IMR-90 (cell line): Measurements from ENCODE around the gene BBIP1. TPM values are rescaled to one million over a fixed set of nuclear protein-coding genes. Genes with fewer than 3 reads are reported as not detected.

Experiments
- ATAC-seq: fragments of 200-7000 bp; cut with Tn5 transposase; 2 replicates; pipeline ENCODE4 v1.9.1; 2020; ENCODE audit warnings: low read depth, mild to moderate bottlenecking, moderate library complexity
- BruUV-seq: library from RNA; stranded (reverse); fragments of 400-500 nt; replicated peaks from 2 replicates; lab custom pipeline; 2021; lab: Mats Ljungman, UMichigan
- CTCF ChIA-PET: fragments of 300-600 bp; formaldehyde crosslinking; extraction: SDS; loops from one replicate; lab custom pipeline; 2021; ENCODE audit warnings: antibody characterized with exemption; lab: Yijun Ruan, JAX
- POLR2A ChIA-PET: fragments of 300-600 bp; sonication (Branson Sonifier 250); formaldehyde crosslinking; loops from one replicate; lab custom pipeline; 2022; ENCODE audit warnings: antibody characterized with exemption; ENCODE audit not compliant: unreplicated experiment; lab: Charles Lee
- DNase-seq: peaks from one replicate; pipeline ENCODE4 v3.0.0; 2013
- H2AFZ ChIP-seq: replicated peaks from 2 replicates; pipeline ENCODE3; 2013; ENCODE audit warnings: low read length, mild to moderate bottlenecking; ENCODE audit not compliant: poor library complexity
- H2AK5ac ChIP-seq: 2 replicates; pipeline ENCODE4 v1.6.1; 2013; ENCODE audit warnings: low read depth, low read length, inconsistent platforms
- H2AK9ac ChIP-seq: replicated peaks from 2 replicates; pipeline ENCODE3; 2013; ENCODE audit warnings: mild to moderate bottlenecking, low read depth, low read length, moderate library complexity; ENCODE audit not compliant: poor library complexity
- H2BK120ac ChIP-seq: 2 replicates; pipeline ENCODE4 v1.6.1; 2013; ENCODE audit warnings: low read depth, low read length, inconsistent platforms
- H2BK15ac ChIP-seq: 3 replicates; pipeline ENCODE4 v1.6.1; 2013; ENCODE audit warnings: low read depth, low read length, inconsistent platforms
- H2BK20ac ChIP-seq: 2 replicates; pipeline ENCODE4 v1.6.1; 2013; ENCODE audit warnings: low read depth, mild to moderate bottlenecking, inconsistent platforms, low read length, moderate library complexity
- H2BK5ac ChIP-seq: 2 replicates; pipeline ENCODE4 v1.6.1; 2013; ENCODE audit warnings: mild to moderate bottlenecking, low read depth, low read length, inconsistent platforms; ENCODE audit not compliant: poor library complexity, severe bottlenecking
- H3K14ac ChIP-seq: replicated peaks from 2 replicates; pipeline ENCODE4 v1.6.1; 2013; ENCODE audit warnings: low read depth, low read length, inconsistent platforms
- H3K18ac ChIP-seq: 2 replicates; pipeline ENCODE4 v1.6.1; 2013; ENCODE audit warnings: low read depth, low read length, control low read depth
- H3K23ac ChIP-seq: 2 replicates; pipeline ENCODE4 v1.6.1; 2013; ENCODE audit warnings: low read depth, low read length, inconsistent platforms
- H3K27ac ChIP-seq: 2 replicates; pipeline ENCODE4 v1.5.1; 2013; ENCODE audit warnings: mild to moderate bottlenecking, control low read depth, low read length; ENCODE audit not compliant: insufficient read depth
- H3K27me3 ChIP-seq: 2 replicates; pipeline ENCODE4 v1.6.1; 2013; ENCODE audit warnings: low read length; ENCODE audit not compliant: control insufficient read depth, insufficient read depth
- H3K36me3 ChIP-seq: 2 replicates; pipeline ENCODE4 v1.6.1; 2013; ENCODE audit warnings: low read length, mixed read lengths; ENCODE audit not compliant: control insufficient read depth, insufficient read depth
- H3K4ac ChIP-seq: 2 replicates; pipeline ENCODE4 v1.6.1; 2013; ENCODE audit warnings: low read depth, low read length, inconsistent platforms
- H3K4me1 ChIP-seq: 2 replicates; pipeline ENCODE4 v1.6.1; 2013; ENCODE audit warnings: low read length, mixed read lengths; ENCODE audit not compliant: control insufficient read depth, insufficient read depth
- H3K4me2 ChIP-seq: 2 replicates; pipeline ENCODE4 v1.6.1; 2013; ENCODE audit warnings: low read depth, mild to moderate bottlenecking, control low read depth, low read length, moderate library complexity
- H3K4me3 ChIP-seq: 2 replicates; pipeline ENCODE4 v1.5.1; 2013; ENCODE audit warnings: low read depth, mild to moderate bottlenecking, control low read depth, low read length, moderate library complexity; ENCODE audit not compliant: insufficient read depth
- H3K56ac ChIP-seq: 2 replicates; pipeline ENCODE4 v1.6.1; 2013; ENCODE audit warnings: low read length, inconsistent platforms; ENCODE audit not compliant: insufficient read depth; ENCODE audit errors: extremely low read depth
- H3K79me1 ChIP-seq, 2 experiments: 2 replicates each; pipeline ENCODE4 v1.6.1; 2013; ENCODE audit warnings: low read length in 2 of 2, inconsistent platforms in 1 of 2, low read depth in 1 of 2
- H3K9ac ChIP-seq: 2 replicates; pipeline ENCODE4 v1.6.1; 2013; ENCODE audit warnings: low read depth, low read length, control low read depth
- H3K9me1 ChIP-seq: 2 replicates; pipeline ENCODE4 v1.6.1; 2013; ENCODE audit warnings: low read length, inconsistent platforms; ENCODE audit not compliant: insufficient read depth
- H3K9me3 ChIP-seq: 2 replicates; pipeline ENCODE4 v1.6.1; 2013; ENCODE audit warnings: low read length; ENCODE audit not compliant: control insufficient read depth, insufficient read depth
- H4K20me1 ChIP-seq: 2 replicates; pipeline ENCODE4 v1.6.1; 2013; ENCODE audit warnings: low read length, inconsistent platforms; ENCODE audit not compliant: insufficient read depth
- H4K5ac ChIP-seq: 2 replicates; pipeline ENCODE4 v1.6.1; 2013; ENCODE audit warnings: mild to moderate bottlenecking, low read depth, low read length, control low read depth
- H4K8ac ChIP-seq, 2 experiments: 2 replicates each; pipeline ENCODE4 v1.6.1; 2013; ENCODE audit warnings: low read depth in 2 of 2, low read length in 2 of 2, control low read depth in 1 of 2, inconsistent platforms in 1 of 2
- H4K91ac ChIP-seq: 2 replicates; pipeline ENCODE4 v1.6.1; 2013; ENCODE audit warnings: low read depth, low read length, inconsistent platforms; ENCODE audit not compliant: insufficient read depth
- BHLHE40 ChIP-seq: fragments of 150-350 bp; IDR thresholded peaks from 2 replicates; pipeline ENCODE4 v1.6.1; 2016; ENCODE audit warnings: mild to moderate bottlenecking, low read depth, low read length
- CEBPB ChIP-seq: IDR thresholded peaks from 2 replicates; pipeline ENCODE4 v1.6.1; 2012; ENCODE audit warnings: low read depth, low read length, improper control_type of control experiment
- CHD1 ChIP-seq: IDR thresholded peaks from 2 replicates; pipeline ENCODE4 v1.6.1; 2012; ENCODE audit warnings: low read depth, low read length, improper control_type of control experiment
- FOS ChIP-seq: fragments of 150-350 bp; IDR thresholded peaks from 2 replicates; pipeline ENCODE4 v1.6.1; 2016; ENCODE audit warnings: low read depth, low read length
- MAFK ChIP-seq: IDR thresholded peaks from 2 replicates; pipeline ENCODE4 v1.6.1; 2012; ENCODE audit warnings: low read depth, low read length, improper control_type of control experiment
- MAZ ChIP-seq: IDR thresholded peaks from 2 replicates; pipeline ENCODE4 v1.6.1; 2012; ENCODE audit warnings: low read depth, mild to moderate bottlenecking, low read length, improper control_type of control experiment, moderate library complexity, borderline replicate concordance
- MXI1 ChIP-seq: IDR thresholded peaks from 2 replicates; pipeline ENCODE4 v1.6.1; 2012; ENCODE audit warnings: low read depth, mild to moderate bottlenecking, low read length, moderate library complexity, borderline replicate concordance
- NFE2L2 ChIP-seq: fragments of 150-350 bp; IDR thresholded peaks from 2 replicates; pipeline ENCODE4 v1.6.1; 2016; ENCODE audit warnings: low read depth, mild to moderate bottlenecking, low read length
- POLR2A ChIP-seq: IDR thresholded peaks from 2 replicates; pipeline ENCODE4 v1.6.1; 2012; ENCODE audit warnings: mild to moderate bottlenecking, low read depth, low read length
- RAD21 ChIP-seq: IDR thresholded peaks from 2 replicates; pipeline ENCODE4 v1.6.1; 2012; ENCODE audit warnings: low read length, improper control_type of control experiment
- RCOR1 ChIP-seq: IDR thresholded peaks from 2 replicates; pipeline ENCODE4 v1.6.1; 2012; ENCODE audit warnings: mild to moderate bottlenecking, low read length, improper control_type of control experiment; ENCODE audit not compliant: insufficient replicate concordance
- RFX5 ChIP-seq: IDR thresholded peaks from 2 replicates; pipeline ENCODE4 v1.8.0; 2012; ENCODE audit warnings: low read depth, mild to moderate bottlenecking, low read length, moderate library complexity
- SMC3 ChIP-seq: fragments of 150-350 bp; IDR thresholded peaks from 2 replicates; pipeline ENCODE4 v1.6.1; 2016; ENCODE audit warnings: low read depth, mild to moderate bottlenecking, antibody characterized with exemption, low read length, moderate library complexity
- WGBS, 2 experiments: methylation state at CpG; one replicate each; pipeline versions ENCODE4 v1.1.5 to v1.1.7; 2013; ENCODE audit warnings: missing lambda C conversion rate in 2 of 2; ENCODE audit not compliant: insufficient read length in 1 of 2; ENCODE audit errors: extremely low coverage in 2 of 2; 5-methylcytosine and 5-hydroxymethylcytosine counted together
- dilution Hi-C: fragments of 300-500 bp; cut with HindIII; formaldehyde crosslinking; loops from one replicate; pipeline ENCODE4 v1.14.3; 2018; ENCODE audit warnings: low sequenced_read_pairs; ENCODE audit not compliant: unreplicated experiment
- in situ Hi-C: fragments of 300-500 bp; cut with MboI; formaldehyde crosslinking; loops from 3 replicates; pipeline ENCODE4 v1.14.3; 2019; ENCODE audit warnings: low sequenced_read_pairs, inconsistent platforms, mixed read lengths
- intact Hi-C: fragments of 100-400 bp; cut with micrococcal nuclease; formaldehyde crosslinking; loops from 2 replicates; pipeline ENCODE4 v1.10.0; 2022
- polyA plus RNA-seq, 3 experiments: library from polyadenylated mRNA; depleted of rRNA; stranded (reverse); fragments of >200 nt; gene quantifications; 2 replicates each; pipeline ENCODE4 v1.2.3, GENCODE V29; 2012; ENCODE audit warnings: low replicate concordance in 1 of 3
- total RNA-seq: library from RNA; depleted of rRNA; stranded (reverse); fragments of >200 nt; gene quantifications from 2 replicates; pipeline ENCODE4 v1.2.3, GENCODE V29; 2012
- TF ChIP-seq, protein P1 (sequence below): fragments of 150-350 bp; IDR thresholded peaks from 2 replicates; pipeline ENCODE4 v1.6.1; 2016; ENCODE audit warnings: low read depth, mild to moderate bottlenecking, low read length, moderate library complexity, borderline replicate concordance
- TF ChIP-seq, protein P2 (sequence below): conservative IDR thresholded peaks from 2 replicates; pipeline ENCODE4 v1.5.1; 2012; ENCODE audit warnings: mild to moderate bottlenecking, low read depth, low read length, improper control_type of control experiment
- TF ChIP-seq, protein P3 (sequence below): fragments of 150-350 bp; IDR thresholded peaks from 2 replicates; pipeline ENCODE4 v1.6.1; 2017; ENCODE audit warnings: mild to moderate bottlenecking, antibody characterized with exemption, low read length, low read depth

BBIP1 gene
- total and polyA plus RNA-seq, 2 of the 4 experiments (the other 2 are of a cell fraction): 17.4 to 19.9 TPM

DNA sequence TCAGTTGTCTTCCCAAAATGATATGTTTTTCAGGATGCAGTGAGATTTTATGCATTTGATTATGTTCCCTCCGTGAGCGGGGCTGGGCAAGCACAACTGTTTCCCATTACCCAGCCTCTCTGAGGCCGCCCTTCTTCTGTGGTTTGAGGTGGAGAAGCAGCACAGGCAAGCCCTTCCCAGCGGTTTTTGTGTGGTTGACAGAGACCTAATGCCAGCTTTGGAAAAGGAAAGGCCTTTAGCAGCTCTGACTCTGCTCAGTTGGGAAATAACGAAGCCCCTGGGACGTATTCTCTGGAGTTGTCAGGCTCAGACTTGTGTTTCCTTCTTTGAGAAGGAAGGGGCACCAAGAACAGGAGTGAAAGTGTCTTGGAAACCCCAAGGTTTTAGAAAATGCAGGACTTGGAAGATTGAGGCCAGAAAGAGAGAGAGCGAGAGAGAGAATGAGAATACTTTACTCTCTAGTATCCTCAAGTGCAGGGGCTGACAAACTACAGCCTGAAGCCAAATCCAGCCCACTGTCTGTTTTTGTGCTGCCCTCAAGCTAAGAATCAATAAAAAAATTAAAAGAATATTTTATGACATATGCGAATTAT lies 67.9 kb downstream of the BBIP1 start:
- TF ChIP-seq, protein P1, sequence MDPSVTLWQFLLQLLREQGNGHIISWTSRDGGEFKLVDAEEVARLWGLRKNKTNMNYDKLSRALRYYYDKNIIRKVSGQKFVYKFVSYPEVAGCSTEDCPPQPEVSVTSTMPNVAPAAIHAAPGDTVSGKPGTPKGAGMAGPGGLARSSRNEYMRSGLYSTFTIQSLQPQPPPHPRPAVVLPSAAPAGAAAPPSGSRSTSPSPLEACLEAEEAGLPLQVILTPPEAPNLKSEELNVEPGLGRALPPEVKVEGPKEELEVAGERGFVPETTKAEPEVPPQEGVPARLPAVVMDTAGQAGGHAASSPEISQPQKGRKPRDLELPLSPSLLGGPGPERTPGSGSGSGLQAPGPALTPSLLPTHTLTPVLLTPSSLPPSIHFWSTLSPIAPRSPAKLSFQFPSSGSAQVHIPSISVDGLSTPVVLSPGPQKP: no peak
- TF ChIP-seq MXI1 (no peak), RCOR1 (no peak), MAZ (no peak), NFE2L2 (no peak), POLR2A (no peak), SMC3 (no peak), RFX5 (no peak), CEBPB (no peak), BHLHE40 (no peak), FOS (no peak), MAFK (no peak), RAD21 (no peak), CHD1 (no peak)
- TF ChIP-seq, protein P2, sequence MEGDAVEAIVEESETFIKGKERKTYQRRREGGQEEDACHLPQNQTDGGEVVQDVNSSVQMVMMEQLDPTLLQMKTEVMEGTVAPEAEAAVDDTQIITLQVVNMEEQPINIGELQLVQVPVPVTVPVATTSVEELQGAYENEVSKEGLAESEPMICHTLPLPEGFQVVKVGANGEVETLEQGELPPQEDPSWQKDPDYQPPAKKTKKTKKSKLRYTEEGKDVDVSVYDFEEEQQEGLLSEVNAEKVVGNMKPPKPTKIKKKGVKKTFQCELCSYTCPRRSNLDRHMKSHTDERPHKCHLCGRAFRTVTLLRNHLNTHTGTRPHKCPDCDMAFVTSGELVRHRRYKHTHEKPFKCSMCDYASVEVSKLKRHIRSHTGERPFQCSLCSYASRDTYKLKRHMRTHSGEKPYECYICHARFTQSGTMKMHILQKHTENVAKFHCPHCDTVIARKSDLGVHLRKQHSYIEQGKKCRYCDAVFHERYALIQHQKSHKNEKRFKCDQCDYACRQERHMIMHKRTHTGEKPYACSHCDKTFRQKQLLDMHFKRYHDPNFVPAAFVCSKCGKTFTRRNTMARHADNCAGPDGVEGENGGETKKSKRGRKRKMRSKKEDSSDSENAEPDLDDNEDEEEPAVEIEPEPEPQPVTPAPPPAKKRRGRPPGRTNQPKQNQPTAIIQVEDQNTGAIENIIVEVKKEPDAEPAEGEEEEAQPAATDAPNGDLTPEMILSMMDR: no peak
- TF ChIP-seq, protein P3, sequence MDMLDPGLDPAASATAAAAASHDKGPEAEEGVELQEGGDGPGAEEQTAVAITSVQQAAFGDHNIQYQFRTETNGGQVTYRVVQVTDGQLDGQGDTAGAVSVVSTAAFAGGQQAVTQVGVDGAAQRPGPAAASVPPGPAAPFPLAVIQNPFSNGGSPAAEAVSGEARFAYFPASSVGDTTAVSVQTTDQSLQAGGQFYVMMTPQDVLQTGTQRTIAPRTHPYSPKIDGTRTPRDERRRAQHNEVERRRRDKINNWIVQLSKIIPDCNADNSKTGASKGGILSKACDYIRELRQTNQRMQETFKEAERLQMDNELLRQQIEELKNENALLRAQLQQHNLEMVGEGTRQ: no peak
- BruUV-seq: no TSS peak
- Histone ChIP-seq H3K4me2 (no peak overlapping the region), H2BK20ac (no peak overlapping the region), H2AFZ (no peak overlapping the region), H3K4ac (no peak overlapping the region), H2AK9ac (no peak overlapping the region), H2BK15ac (no peak overlapping the region), H3K56ac (no peak overlapping the region), H3K9me3 (no peaks in the 10 kb centered on the region), H3K9ac (no peak overlapping the region), H4K8ac (no peak overlapping the region), H3K23ac (no peak overlapping the region), H4K91ac (no peak overlapping the region), H3K4me1 (no peaks in the 10 kb centered on the region), H3K4me3 (no peak overlapping the region), H4K20me1 (no peaks in the 10 kb centered on the region), H3K79me1 (no peaks in the 10 kb centered on the region), H4K5ac (no peak overlapping the region), H3K18ac (no peak overlapping the region), H3K14ac (no peak overlapping the region), H3K9me1 (no peaks in the 10 kb centered on the region), H3K27me3 (peaks cover 32% of the 10 kb centered on the region), H2BK120ac (no peak overlapping the region), H3K36me3 (no peaks in the 10 kb centered on the region), H2AK5ac (no peak overlapping the region), H3K27ac (no peak overlapping the region), H2BK5ac (no peak overlapping the region)
- intact Hi-C loops: no loop called here
- CTCF ChIA-PET: interaction anchor here (1.6 kb wide), 1 partner anchor 21 kb away, joined by 4 read pairs; no protein-coding TSS in a partner anchor
- 54% methylated on average over 2 of the region's 8 CpGs; no CpG with 5 or more reads in 1 of the 2 experiments for WGBS, 2 experiments
- dilution Hi-C loops: no loop called here
- POLR2A ChIA-PET: no interaction called here
- in situ Hi-C loops: no loop called here
- ATAC-seq: no peak
- DNase-seq: no peak
